Dedifferentiated amniotic fluid mesenchymal stem cell (primary cell): ENCODE data around the gene ZDHHC7.
"Not testable (repeated sequence)": the region's sequence is repeated elsewhere in the genome, so short reads cannot be mapped to it uniquely, and the experiment has no call there.

Source experiments
- DNase-seq: peaks from one replicate; pipeline ENCODE4 v3.0.0-alpha.2; 2016; ENCODE audit errors: extremely low spot score

ZDHHC7 gene

GRCh38 chr16:85010931-85011845 lies at the start of gene ZDHHC7:
TSS of gene ZDHHC7 (minus strand) at chr16:85011535. CDS start at chr16:84990618, 20,917 bp downstream.
- peak; percentile 78 for DNase-seq

- DNase-seq, result no peak
Observed at GRCh38 chr16:85058909-85059308, 47.6 kb upstream of the ZDHHC7 start.

GRCh38 chr16:85057948-85058347 lies 46.6 kb upstream of the ZDHHC7 start:
- DNase-seq, result no peak

DNA sequence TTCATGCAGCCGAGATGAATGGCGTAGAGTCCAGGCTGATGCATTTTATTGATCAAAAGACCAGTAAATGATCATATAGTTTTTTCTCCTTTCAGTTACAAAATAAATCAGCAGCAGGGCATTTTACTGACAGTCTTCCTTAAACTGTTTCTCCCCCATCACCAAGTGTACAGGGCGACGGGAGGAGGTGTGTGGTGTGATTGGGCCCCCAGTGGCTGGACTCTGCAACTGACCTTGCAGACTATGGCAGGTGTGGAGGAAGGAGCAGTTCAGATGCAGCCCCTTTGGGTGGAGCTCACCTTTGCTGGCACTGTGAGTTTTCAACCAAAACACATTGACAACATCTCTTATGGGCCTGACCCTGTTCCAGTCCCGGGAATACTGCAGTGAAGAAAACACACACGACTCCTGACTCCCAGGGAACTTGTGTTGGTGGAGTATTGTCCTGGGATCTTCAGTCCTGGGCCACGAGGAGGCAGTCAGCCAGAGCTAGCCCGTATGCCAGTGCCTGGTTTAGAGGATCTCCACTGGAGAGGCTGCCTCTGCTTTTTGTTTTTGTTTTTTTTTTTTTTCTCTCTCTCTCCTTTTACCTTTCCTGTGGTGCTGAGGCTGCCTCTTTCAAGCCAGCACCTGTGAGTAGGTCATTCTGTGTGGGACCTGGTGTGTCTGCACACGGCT lies 46.0 kb upstream of the ZDHHC7 start:
- no peak for DNase-seq

DNA sequence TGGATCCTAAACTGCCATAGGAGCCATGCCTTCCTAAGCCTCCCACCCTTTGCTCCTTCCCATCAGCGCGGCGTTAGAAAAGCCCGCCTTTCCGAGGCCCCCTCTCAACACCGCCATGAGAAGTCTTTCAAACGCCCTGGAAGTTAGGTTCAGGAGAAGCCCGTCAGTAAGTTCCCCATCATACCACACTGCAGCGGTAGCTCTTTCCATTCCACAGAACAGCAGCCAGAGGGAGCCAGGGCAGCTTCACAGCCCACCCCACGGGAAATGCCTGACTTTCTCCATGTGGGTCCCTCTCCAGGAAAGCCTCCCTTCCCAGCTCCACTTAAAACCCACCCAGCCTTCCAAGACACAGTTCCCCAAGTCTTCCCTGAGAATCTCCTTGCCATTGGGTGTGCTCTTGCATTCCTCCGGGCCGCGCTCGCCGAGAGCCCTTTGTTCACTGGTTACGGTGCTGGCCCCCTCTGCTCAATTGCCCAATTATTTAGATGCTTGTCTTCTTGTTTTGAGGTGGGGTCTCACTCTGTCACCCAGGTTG lies 44.9 kb upstream of the ZDHHC7 start:
- DNase-seq, result no peak

- no peak for DNase-seq
Observed at GRCh38 chr16:85055493-85056210, 44.3 kb upstream of the ZDHHC7 start.

DNA sequence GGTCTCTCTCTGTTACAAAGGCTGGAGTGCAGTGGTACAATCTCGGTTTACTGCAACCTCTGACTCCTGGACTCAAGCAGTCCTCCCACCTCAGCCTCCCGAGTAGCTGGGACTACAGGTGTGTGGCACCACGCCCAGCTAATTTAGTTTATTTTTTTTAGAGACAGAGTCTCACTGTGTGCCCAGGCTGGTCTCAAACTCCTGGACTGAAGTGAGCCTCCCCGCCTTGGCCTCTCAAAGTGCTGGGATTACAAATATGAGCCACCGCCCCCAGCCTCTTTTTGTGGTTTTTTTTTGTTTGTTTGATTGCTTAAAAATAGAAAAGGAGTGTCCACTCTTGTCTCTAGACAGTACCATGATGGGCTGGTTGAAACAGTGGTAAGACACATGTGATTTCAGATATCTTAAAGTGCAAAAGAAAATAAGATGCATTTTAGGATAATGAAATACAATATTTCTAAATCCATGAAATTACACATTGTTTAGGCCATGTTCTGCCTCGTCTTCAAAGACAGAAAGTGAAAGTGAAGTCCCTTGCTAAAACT lies 43.7 kb upstream of the ZDHHC7 start:
- peak; percentile 34 for DNase-seq

- DNase-seq, result not testable (repeated sequence)
Observed at GRCh38 chr16:85054321-85054720, 43.0 kb upstream of the ZDHHC7 start.

- no peak for DNase-seq
Observed at GRCh38 chr16:85052536-85052935, 41.2 kb upstream of the ZDHHC7 start.

GRCh38 chr16:85051683-85052082 lies 40.3 kb upstream of the ZDHHC7 start:
- DNase-seq, result no peak

- DNase-seq, result no peak
Observed at GRCh38 chr16:85051067-85051581, 39.8 kb upstream of the ZDHHC7 start.

DNA sequence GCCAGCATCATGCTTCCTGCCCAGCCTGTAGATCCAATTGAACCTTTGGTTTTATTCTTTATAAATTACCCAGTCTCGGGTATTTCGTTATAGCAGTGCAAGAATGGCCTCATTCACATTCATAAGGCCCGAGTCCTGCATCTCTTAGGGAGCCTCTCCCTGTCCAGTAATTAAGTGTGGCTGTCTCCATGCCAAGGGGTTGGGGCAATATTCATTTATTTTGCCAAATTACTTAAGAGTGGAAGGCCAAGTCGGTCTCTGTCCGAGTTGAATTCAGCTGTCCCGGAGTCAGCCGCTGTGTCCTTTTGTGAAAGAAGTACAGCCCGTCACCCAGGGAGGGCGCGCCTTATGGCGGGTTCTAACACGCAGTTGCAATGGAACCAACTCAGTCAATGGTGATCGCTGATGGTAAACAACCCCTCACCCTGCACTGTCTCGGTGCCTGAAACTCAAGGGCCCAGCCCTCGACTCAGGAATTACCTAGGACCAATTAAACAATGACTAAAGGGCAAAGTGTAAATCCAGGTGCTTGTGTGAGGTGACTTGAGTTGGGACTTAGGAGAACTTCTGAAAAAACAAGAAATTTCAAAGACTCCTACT lies 38.5 kb upstream of the ZDHHC7 start:
- DNase-seq, result no peak

- DNase-seq, result no peak
Observed at GRCh38 chr16:85048921-85049562, 37.7 kb upstream of the ZDHHC7 start.

DNA sequence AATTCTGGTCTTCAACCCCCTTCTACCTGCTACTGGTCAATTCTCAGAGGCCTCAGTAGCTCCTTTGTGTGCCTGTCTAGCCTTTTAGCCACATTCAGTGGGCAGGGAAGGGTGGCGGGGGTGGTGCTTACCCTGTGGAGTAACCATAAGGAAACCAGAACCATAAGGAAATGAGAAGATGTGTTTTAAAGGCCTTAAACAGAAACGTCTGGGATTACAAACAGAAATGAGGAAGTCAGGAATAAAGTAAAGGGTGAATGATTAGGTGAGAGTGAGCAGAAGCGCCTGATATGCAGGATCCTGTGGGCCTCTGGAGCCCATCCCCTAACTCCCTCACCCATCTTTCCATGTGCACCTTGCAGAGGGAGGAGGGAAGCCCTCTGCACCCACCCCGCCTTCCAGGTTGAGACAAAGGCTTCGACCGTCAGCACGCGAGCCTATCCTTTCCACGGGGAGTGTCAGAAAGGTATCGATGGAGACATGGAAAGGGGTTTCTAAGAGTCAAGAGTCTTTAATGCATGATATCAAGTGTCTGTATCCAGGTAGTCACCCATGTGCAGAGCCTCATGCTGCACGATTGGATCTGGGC lies 36.6 kb upstream of the ZDHHC7 start:
- no peak for DNase-seq

GRCh38 chr16:85046931-85047866 lies 35.9 kb upstream of the ZDHHC7 start:
- no peak for DNase-seq

DNA sequence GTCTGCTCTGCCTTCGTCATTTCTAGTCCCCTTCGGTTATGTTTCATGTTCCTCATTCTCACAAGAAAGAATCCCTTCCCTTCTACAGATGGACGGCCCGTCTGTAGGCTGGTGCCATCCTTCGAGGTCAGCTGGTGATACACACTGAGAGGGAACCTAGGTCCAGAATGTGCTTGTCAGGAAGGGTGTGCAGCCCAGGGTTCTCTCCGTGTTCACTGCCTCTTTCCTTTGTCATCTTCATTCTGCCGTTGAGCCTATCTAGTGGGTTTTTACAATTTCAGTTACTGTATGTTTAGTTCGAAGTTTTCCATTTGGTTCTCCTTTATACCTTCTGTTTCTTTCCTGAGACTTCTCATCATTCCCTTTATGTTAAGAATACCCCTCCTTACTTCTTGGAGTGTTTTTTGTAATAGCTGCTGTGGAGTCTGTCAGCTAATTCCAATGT lies 35.2 kb upstream of the ZDHHC7 start:
- no peak for DNase-seq

GRCh38 chr16:85045641-85046471 lies 34.5 kb upstream of the ZDHHC7 start:
- DNase-seq, result no peak

GRCh38 chr16:85045077-85045476 lies 33.7 kb upstream of the ZDHHC7 start:
- DNase-seq, result no peak
